NK-92 (cell line): Measurements from ENCODE around the gene ZNF576.
"Not testable (repeated sequence)": the region's sequence is repeated elsewhere in the genome, so short reads cannot be mapped to it uniquely, and the experiment has no call there.

Source experiments
- DNase-seq: peaks from one replicate; lab custom pipeline; 2025; ENCODE audit not compliant: unreplicated experiment; lab: John Stamatoyannopoulos, UW

ZNF576 gene

DNA sequence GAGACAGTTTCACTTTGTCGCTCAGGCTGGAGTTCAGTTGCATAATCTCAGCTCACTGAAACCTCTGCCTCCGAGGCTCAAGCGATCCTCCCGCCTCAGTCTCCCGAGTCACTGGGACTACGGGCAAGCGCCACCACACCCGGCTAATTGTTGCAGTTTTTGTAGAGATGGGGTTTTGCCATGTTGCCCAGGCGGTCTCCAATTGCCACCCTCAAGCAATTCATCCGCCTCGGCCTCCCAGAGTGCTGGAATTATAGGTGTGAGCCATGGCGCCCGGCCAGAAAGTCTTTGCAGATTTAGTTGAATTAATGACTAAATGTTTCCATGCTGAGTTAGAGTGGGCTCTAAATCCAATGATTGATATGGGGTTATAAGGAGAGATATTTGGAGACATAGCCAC lies 47.8 kb downstream of the ZNF576 start:
- DNase-seq = no peak

- no peak for DNase-seq
Observed at GRCh38 chr19:43648633-43649032, 52.2 kb downstream of the ZNF576 start.

DNA sequence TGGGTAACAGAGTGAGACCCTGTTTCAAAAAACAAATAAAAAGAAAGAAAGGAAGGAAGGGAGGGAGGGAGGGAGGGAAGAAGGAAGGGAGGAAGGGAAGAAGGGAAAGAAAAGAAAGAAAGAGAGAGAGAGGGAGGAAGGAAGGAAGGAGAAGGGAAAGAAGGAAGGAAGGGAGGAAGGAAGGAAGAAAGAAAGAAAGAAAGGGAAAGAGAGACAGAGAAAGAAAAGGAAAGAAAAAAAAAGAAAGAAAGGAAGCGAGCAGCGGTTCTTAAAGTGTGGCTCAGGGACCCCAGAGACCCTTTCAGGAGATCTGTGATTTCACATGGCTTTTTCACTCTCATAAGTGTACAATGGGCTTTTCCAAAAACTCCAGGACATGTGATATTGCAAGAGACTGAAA lies 53.1 kb downstream of the ZNF576 start:
- no peak for DNase-seq

DNA sequence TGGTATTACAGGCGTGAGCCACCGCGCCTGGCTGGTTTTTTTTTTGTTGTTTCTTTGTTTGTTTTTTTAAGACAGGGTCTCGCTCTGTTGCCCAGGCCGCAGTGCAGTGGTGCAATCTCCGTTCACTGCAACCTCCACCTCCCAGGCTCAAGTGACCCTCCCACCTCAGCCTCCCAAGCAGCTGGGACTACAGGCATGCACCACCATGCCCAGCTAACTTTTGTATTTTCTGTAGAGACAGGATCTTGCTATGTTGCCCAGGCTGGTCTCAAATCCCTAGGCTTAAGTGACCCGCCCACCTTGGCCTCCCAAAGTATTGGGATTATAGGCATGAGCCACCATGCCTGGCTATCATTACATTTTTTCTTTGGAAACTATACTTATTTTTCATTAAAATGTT lies 53.9 kb downstream of the ZNF576 start:
- DNase-seq = not testable (repeated sequence)
